GM21576 (cell line): Measurements from ENCODE around the gene ST8SIA5.

Source experiments
- ATAC-seq: cut with Tn5 transposase; IDR thresholded peaks from one replicate; pipeline ENCODE4 v1.9.1; 2021; ENCODE audit warnings: mild to moderate bottlenecking, moderate library complexity; ENCODE audit not compliant: unreplicated experiment

The ST8SIA5 gene

GRCh38 chr18:46632401-46633071 is 124.3 kb downstream of the ST8SIA5 start:
- no peak for ATAC-seq

GRCh38 chr18:46630991-46631390 is 125.9 kb downstream of the ST8SIA5 start:
- ATAC-seq: no peak

DNA sequence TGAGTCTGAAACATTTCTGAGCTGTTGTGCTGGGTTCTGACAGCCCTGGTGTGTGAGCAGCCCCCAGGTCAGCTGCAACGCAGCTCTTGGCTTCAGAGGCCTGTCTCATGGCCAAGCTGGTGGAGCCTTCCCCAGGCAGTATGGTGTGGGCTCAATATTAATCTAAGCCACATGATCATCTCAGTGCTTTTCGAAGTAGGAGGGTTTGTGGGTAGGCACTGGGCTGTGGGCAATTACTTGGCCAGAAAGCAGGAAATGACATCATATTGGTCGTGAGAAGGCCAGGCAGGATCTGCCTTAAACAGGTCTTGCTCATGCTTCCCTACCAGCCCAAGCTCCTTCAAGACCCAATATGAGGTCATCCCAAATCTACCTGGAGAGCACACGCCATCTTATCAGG is 126.7 kb downstream of the ST8SIA5 start:
- no peak for ATAC-seq

DNA sequence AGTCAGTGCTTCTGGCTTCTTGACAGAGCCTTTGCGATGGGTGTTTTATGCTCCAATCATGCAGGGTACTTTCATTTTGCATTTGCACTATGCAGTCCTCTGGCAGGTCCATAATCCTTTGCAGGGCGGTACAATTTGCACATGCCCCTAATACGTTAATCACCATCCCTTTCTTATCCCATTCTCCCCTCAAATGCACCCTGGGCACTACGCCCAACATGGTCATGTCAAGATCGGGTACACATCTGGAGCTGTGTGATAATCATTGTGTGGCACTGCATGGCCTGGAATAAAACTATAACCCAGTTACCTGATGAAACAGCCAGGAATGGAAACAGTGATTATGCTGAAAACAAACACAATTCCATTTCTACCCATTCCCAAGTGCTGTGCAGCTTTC is 127.5 kb downstream of the ST8SIA5 start:
- ATAC-seq: no peak

DNA sequence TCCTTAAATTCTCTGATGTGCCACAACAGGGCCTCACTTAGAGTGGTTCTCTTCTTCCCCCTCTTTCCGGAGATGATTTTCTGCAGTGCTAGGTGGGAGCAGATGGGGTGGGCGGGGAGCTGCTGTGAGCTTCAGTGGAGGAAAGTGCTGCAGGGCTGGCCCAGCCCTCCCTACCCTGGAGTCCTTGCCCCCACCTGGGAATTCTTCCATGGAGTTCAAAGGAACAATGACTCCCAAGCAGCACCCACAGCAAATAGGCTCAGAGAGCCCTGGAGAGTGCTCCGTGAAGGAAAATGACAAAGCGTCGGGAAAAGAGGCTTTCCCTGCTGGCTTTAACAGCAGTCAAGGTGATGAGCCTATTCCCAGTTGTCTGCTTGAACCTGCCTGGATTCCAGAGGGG is 128.6 kb downstream of the ST8SIA5 start:
- no peak for ATAC-seq

DNA sequence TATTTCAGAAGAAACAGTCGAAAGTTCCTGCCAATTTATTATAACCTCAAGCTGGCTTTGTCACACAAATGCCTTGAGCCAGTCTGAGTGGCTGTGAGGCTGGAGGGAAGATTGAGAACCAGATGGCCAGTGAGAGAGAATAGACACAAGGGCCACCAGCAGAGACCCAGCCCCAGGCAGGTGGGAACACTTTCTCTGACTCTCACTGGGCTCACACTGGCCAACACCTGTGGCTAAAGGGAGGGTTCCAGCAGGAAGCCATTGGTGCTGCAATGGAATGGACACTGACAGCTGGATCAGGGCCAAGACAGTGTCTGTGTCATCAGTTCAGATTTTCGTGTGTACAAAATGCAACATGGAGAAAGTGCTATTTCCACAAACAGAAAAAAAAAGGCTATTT is 129.7 kb downstream of the ST8SIA5 start:
- no peak for ATAC-seq

- ATAC-seq: no peak
Measured at GRCh38 chr18:46625069-46625468, 131.8 kb downstream of the ST8SIA5 start.

- ATAC-seq: no peak
Measured at GRCh38 chr18:46624127-46624526, 132.7 kb downstream of the ST8SIA5 start.

DNA sequence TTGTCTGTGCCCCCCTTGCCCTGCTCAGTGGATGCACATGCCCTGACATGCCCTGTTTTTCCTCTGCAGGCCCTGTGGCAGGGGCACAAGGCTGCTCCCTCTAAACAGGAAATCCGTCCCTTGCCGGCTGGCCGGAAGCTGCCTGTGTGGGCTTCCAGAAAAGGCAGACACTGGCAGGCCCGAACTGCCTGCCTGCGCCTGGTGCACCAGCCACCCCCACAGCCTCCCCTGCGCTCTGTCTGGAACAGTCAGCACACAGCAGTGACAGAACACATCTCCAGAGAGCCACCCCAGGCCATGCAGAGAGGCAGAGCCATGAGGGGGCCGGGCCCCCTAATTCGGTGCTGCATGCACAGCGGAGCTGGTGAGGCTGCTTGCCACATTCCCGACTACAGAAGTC is 133.3 kb downstream of the ST8SIA5 start:
- ATAC-seq: no peak

- no peak for ATAC-seq
Measured at GRCh38 chr18:46622999-46623398, 133.9 kb downstream of the ST8SIA5 start.

GRCh38 chr18:46622451-46622850 is 134.4 kb downstream of the ST8SIA5 start:
- no peak for ATAC-seq

DNA sequence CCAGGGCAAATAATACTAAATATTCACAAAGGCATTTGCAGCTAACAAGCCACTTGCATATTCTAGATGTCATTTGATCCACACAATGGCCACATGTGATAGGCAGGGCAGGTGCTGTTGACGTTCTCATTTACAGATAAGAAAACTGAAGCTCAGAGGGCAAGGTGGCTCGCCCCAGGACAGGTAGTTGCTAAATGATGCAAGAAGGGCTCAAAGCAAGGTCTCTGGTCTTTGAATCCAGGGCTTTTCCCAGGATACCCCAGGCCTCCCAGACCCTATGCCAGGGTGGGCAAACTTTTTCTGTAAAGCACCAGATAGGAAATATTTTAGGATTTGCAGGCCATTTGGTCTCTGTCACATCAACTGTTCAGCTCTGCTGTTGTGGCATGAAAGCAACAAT is 135.0 kb downstream of the ST8SIA5 start:
- ATAC-seq: no peak

GRCh38 chr18:46621111-46621766 is 135.6 kb downstream of the ST8SIA5 start:
- ATAC-seq: no peak

GRCh38 chr18:46619559-46619958 is 137.3 kb downstream of the ST8SIA5 start:
- ATAC-seq: no peak
